Activated CD4-positive, alpha-beta T cell treated with anti-CD3 and anti-CD28 coated beads, Interleukin-2, amount 10 ng/mL, durations not matched to agents 24 days and 14 days (primary cell): Measurements from ENCODE around the gene APOA4. TPM values are rescaled to one million over a fixed set of nuclear protein-coding genes. Genes with fewer than 3 reads are reported as not detected.

ENCODE experiments used
- DNase-seq: peaks from one replicate; pipeline ENCODE4 v3.0.0; 2022
- H3K27ac Mint-ChIP-seq: one replicate; pipeline ENCODE4 v1.8.0; 2022; ENCODE audit warnings: mild to moderate bottlenecking, mixed read lengths
- H3K27me3 Mint-ChIP-seq: one replicate; pipeline ENCODE4 v1.8.0; 2022; ENCODE audit warnings: mixed read lengths
- H3K36me3 Mint-ChIP-seq: one replicate; pipeline ENCODE4 v1.8.0; 2022; ENCODE audit warnings: low read depth, mild to moderate bottlenecking, mixed read lengths
- H3K4me1 Mint-ChIP-seq: one replicate; pipeline ENCODE4 v1.8.0; 2021; ENCODE audit warnings: mixed read lengths
- H3K4me3 Mint-ChIP-seq: one replicate; pipeline ENCODE4 v1.8.0; 2022; ENCODE audit warnings: mild to moderate bottlenecking, moderate library complexity, mixed read lengths
- H3K9me3 Mint-ChIP-seq: one replicate; pipeline ENCODE4 v1.8.0; 2021; ENCODE audit warnings: mixed read lengths
- intact Hi-C: fragments of 100-400 bp; cut with micrococcal nuclease; formaldehyde crosslinking; loops from one replicate; pipeline ENCODE4 v1.15.1; 2023
- total RNA-seq: library from RNA; stranded (reverse); gene quantifications from 2 replicates; pipeline ENCODE4 v1.2.3, GENCODE V29; 2022

APOA4 gene
- total RNA-seq, 1 donor from 2014 or later: not detected

DNA sequence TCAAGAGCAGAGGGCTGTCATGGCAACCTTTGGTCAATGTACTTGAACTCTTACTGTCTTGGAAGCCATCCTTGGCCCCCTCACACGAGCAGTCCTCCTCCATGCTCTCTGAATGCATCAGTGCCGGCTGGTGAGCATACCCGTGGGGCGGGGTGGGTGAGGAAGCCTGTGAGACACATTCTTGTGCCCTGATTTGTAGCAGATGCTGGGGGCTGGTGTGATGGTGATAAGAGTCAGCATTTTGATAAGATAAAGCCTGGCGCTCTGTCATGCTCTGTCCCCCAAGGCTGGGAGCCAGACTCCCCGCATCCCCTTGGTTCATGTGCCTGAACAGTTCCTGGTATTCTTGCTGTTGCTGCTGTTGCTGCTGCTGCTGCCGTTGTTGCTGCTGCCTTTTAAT, 34.8 kb upstream of the APOA4 start:
- Mint-ChIP-seq H3K9me3 (no peaks in the 10 kb centered on the region), H3K27ac (no peak overlapping the region), H3K36me3 (peaks cover 66% of the 10 kb centered on the region), H3K27me3 (no peaks in the 10 kb centered on the region), H3K4me3 (no peak overlapping the region), H3K4me1 (peaks cover 34% of the 10 kb centered on the region)
- no peak for DNase-seq
- intact Hi-C loops: no loop called here

DNA sequence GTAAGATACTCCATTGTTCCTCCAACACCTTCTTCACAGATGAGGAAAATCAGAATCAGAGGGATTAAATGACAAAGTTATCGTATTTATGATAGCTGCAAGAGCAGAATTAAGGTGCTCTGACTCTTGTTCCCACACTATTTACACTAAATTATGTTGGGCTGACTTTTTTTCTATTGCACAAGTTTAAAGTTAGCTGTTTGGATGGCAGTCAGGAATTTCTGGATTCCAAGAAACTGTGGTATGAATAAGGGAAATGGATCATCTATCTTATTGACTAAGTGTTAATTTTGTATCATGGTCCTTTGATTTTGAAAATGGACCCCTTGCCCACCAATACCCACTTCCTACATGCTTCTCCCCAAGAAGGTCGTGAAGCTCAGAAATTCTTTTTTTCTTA, 34.2 kb upstream of the APOA4 start:
- Mint-ChIP-seq H3K9me3 (no peaks in the 10 kb centered on the region), H3K27ac (no peak overlapping the region), H3K36me3 (peaks cover 69% of the 10 kb centered on the region), H3K4me1 (peaks cover 40% of the 10 kb centered on the region), H3K27me3 (no peaks in the 10 kb centered on the region), H3K4me3 (no peak overlapping the region)
- intact Hi-C loops: no loop called here
- no peak for DNase-seq

DNA sequence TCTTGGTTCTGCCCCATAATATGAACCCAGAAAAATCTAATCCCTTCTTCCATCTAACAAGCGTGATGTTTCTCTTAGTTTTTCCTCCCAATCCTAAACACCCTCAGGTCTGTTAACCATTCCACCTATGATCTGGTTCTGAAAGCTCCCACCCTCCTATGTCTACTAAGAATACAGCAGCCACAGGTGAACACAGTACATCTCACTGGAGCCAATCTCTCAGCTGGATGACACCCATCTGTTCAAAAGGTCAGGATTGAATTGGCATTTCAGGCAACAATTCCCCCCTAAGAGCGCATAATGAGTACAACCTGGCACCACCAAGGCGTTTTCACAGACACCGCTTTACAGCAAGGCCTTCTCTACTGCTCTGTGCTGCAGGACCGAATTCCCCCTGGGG, 33.3 kb upstream of the APOA4 start:
- DNase-seq: no peak
- peaks cover 46% of the 10 kb centered on the region for H3K4me1 Mint-ChIP-seq
- no peaks in the 10 kb centered on the region for H3K27me3 Mint-ChIP-seq
- no peak overlapping the region for H3K4me3 Mint-ChIP-seq
- H3K36me3 Mint-ChIP-seq: peaks cover 60% of the 10 kb centered on the region
- intact Hi-C loops: no loop called here
- peak overlapping the region; percentile 7 for H3K27ac Mint-ChIP-seq
- H3K9me3 Mint-ChIP-seq: no peaks in the 10 kb centered on the region

DNA sequence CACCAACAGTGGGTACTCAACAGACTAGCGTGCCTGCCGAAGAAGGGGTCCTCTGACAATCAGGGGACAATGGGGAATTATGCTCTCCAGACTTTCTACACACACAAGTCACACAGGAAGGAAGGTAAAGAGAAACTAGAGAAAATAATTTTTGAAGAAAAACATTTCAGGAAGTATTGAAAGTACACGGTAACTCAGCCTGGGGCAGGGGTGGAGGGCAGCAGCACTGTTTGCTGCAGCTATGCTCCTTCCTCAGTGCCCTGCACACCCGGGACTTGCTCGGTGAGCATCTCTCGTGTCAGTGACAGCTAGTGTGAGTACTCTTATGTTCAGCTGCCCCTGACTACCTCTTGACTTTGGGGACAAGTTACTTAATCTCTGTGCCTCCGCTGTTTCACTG, 32.3 kb upstream of the APOA4 start:
- Mint-ChIP-seq H3K9me3 (no peaks in the 10 kb centered on the region), H3K36me3 (peaks cover 54% of the 10 kb centered on the region), H3K27ac (peak overlapping the region; percentile 58), H3K27me3 (no peaks in the 10 kb centered on the region), H3K4me3 (peak overlapping the region; percentile 47), H3K4me1 (peaks cover 50% of the 10 kb centered on the region)
- intact Hi-C loops: no loop called here
- peak; percentile 61 for DNase-seq

DNA sequence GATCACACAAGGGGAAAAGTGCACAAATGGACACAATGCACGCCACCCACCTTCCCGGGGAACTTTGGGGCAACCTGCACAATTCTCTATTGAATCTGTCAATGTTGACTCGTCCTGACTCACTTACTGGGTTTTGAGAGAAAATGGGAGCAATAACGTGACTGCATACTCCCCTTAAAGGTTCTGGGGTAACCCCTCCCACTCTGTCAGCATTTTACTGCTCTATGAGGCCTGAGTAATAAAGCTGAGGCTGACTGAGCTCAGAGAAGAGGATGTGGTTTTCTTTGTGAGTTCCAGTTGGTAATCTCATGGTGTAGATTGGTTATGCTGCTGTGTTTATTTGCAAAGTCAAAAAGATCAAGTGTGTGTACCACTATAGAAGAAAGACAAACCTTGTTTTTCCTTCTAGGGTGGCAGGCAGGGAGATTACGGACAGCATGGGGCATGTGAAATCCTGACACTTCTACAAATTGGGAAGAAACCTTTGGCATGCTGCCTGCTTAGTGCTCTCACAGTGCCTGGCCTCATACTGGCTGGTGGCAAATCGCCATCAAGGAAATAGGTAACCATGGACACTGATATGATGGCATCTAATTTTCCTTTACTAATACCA, 30.5 kb upstream of the APOA4 start:
- H3K27me3 Mint-ChIP-seq: no peaks in the 10 kb centered on the region
- intact Hi-C loops: loop anchor here (1.0 to 5.0 kb wide), 11 partner anchors 17 to 379 kb away; partner anchors contain the start of genes APOA1, BUD13, PCSK7 and RNF214
- DNase-seq: peak; percentile 92
- peaks cover 57% of the 10 kb centered on the region for H3K36me3 Mint-ChIP-seq
- H3K4me1 Mint-ChIP-seq: peaks cover 60% of the 10 kb centered on the region
- peak overlapping the region; percentile 72 for H3K4me3 Mint-ChIP-seq
- H3K9me3 Mint-ChIP-seq: no peaks in the 10 kb centered on the region
- H3K27ac Mint-ChIP-seq: peak overlapping the region; percentile 93

DNA sequence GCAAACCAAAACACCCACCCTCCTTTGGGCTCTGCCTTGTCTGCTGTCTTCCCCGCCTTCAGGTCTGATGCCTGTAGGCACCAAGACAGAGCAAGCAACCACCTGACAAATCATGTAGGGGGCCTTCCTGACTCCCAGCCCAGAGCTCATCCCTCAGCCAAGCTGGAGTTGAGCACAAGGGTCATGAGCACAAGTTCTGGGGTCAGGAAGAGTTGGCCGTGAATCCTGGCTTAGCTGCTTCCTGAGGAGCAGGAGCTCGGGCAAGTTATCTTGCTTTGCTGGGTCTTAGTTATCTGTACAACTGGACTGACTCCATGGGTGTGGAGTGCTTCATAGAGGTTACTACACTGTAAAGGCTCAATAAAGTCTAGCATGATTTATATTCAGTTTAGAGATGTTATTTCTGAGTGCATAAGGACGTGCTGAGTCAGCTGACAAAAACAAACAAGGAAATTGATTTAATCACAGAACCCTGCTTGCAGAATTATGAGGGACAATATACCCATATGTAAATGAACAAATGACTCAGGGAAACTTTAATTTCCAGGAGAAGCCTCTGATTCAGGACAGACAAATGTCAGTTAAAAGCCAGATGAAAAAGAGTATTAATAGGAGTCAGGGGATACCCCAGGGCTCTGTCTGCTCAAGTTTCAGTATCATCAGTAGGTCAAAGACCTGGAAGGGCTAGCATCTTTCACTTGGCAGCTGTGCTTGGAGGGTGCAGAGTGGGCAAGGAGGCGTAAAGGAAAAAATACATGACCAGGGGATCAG, 29.3 kb upstream of the APOA4 start:
- Mint-ChIP-seq H3K4me3 (peak overlapping the region; percentile 72), H3K27me3 (no peaks in the 10 kb centered on the region), H3K36me3 (peaks cover 52% of the 10 kb centered on the region), H3K4me1 (peaks cover 60% of the 10 kb centered on the region), H3K9me3 (no peaks in the 10 kb centered on the region), H3K27ac (peak overlapping the region; percentile 93)
- intact Hi-C loops: loop anchor here (1.0 to 5.0 kb wide), 11 partner anchors 16 to 380 kb away; partner anchors contain the start of genes APOA1, BUD13, PCSK7 and RNF214
- peak; percentile 66 for DNase-seq

DNA sequence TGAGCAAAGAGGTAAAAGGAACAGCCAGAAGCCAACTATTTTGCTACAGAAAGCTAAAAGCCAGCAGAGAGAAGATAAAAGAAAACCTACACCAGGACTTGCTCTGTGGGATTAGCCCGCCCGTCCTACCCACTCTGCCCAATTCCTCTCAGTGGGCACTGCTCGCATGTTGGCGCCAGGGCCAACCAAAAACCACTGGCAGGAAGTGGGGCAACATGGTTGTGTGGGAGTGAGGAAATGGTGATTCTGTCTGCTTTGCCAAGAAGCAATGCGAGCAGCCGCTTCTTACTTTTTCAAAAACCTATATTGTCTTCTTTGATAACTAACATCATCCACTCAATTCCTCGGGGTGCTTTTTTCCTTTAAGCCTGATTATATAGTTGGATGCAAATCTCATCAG, 28.5 kb upstream of the APOA4 start:
- no peaks in the 10 kb centered on the region for H3K9me3 Mint-ChIP-seq
- peaks cover 55% of the 10 kb centered on the region for H3K36me3 Mint-ChIP-seq
- peak overlapping the region; percentile 93 for H3K27ac Mint-ChIP-seq
- peak overlapping the region; percentile 72 for H3K4me3 Mint-ChIP-seq
- peak; percentile 78 for DNase-seq
- peaks cover 59% of the 10 kb centered on the region for H3K4me1 Mint-ChIP-seq
- intact Hi-C loops: loop anchor here (2.0 to 5.0 kb wide), 9 partner anchors 15 to 381 kb away; partner anchors contain the start of genes APOA1, BUD13, PCSK7 and RNF214
- H3K27me3 Mint-ChIP-seq: no peaks in the 10 kb centered on the region

DNA sequence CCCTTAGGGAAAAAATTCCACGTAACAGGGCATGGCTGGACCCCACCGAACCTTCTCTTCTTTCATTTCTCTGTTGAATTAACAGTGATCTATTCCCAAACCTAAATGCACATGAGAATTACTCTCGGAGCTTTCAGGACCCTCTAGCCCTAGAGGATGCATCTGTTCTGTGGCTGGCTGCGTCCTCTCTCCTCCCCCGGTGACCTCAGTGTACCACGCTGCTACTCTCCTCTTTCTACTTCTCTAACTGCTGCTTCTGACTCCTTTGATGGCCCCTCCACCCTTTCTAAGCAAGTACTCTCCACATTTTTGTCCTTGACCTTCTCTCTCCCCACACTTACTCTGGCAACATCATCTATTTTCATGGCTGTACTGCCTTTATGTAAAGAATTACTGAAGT, 26.4 kb upstream of the APOA4 start:
- no peak overlapping the region for H3K4me3 Mint-ChIP-seq
- peaks cover 60% of the 10 kb centered on the region for H3K36me3 Mint-ChIP-seq
- H3K27me3 Mint-ChIP-seq: no peaks in the 10 kb centered on the region
- peaks cover 47% of the 10 kb centered on the region for H3K4me1 Mint-ChIP-seq
- DNase-seq: no peak
- intact Hi-C loops: no loop called here
- H3K9me3 Mint-ChIP-seq: no peaks in the 10 kb centered on the region
- H3K27ac Mint-ChIP-seq: no peak overlapping the region

DNA sequence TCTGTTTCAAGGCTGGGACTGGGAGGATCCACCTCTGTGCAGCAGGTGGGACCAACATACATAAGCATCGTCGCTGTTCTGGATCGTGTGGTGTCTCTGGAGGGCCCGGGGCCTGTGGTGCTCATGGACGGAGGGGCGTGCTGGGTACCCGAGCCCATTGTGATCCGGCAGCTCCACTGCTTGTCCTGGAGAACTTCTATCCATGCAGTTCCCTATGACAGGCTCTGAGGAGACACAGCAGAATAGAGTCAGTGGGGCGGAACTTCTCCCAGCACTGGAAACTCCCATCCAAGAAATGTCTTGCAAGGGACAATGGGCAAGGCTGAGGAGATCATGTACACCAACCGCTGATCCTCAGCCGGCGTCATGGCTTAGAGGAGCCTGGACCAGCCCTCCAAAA, 26.0 kb upstream of the APOA4 start:
- Mint-ChIP-seq H3K36me3 (peaks cover 57% of the 10 kb centered on the region), H3K9me3 (no peaks in the 10 kb centered on the region)

DNA sequence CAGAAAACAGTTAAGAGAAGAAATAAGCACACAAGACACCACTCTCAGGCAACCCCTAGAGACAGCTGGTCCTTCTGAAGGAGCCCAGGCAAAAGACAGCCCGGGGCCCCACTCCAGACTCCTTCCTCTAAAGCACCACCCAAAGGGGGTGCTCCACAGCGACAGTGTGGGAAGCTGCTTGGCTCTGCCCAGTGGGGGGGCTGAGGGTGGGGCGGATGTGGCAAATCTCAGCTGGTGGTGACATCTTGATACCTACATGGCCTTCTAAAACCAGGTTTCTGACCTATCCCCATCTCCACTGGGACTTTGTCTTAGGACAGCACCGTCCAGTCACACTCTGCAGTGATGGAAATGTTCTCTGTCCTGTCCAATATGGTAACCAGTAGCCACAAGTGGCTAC, 24.5 kb upstream of the APOA4 start:
- H3K27me3 Mint-ChIP-seq: no peaks in the 10 kb centered on the region
- H3K36me3 Mint-ChIP-seq: peaks cover 60% of the 10 kb centered on the region
- H3K9me3 Mint-ChIP-seq: no peaks in the 10 kb centered on the region
- H3K27ac Mint-ChIP-seq: no peak overlapping the region
- intact Hi-C loops: no loop called here
- no peak overlapping the region for H3K4me3 Mint-ChIP-seq
- peaks cover 28% of the 10 kb centered on the region for H3K4me1 Mint-ChIP-seq
- no peak for DNase-seq

More for the DNA sequence above, 26.0 kb upstream of the APOA4 start:
- Mint-ChIP-seq H3K4me3 (no peak overlapping the region), H3K4me1 (peaks cover 42% of the 10 kb centered on the region), H3K27me3 (no peaks in the 10 kb centered on the region), H3K27ac (no peak overlapping the region)
- DNase-seq: no peak
- intact Hi-C loops: no loop called here

DNA sequence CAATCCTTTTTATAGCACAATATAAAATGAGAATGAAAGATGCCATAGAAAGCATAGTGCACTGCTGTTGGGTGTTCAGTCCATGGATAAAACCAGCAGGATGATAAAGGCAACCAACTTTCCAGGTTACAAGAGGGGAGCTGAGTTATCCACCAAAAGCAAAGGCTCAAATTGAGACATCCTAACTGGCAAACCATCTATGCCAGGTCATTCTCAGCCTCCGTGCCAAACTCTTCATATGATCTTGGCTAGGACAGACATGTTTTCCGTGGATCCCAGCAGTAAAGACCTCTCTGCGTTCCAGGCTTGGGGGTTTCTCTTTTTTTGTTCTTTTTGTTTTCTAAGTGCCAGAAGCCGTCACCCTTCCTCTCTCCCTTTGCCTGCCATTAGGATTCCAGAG, 21.6 kb upstream of the APOA4 start:
- no peak overlapping the region for H3K27ac Mint-ChIP-seq
- peaks cover 5% of the 10 kb centered on the region for H3K4me1 Mint-ChIP-seq
- H3K27me3 Mint-ChIP-seq: no peaks in the 10 kb centered on the region
- H3K9me3 Mint-ChIP-seq: no peaks in the 10 kb centered on the region
- intact Hi-C loops: no loop called here
- H3K4me3 Mint-ChIP-seq: no peak overlapping the region
- peaks cover 48% of the 10 kb centered on the region for H3K36me3 Mint-ChIP-seq
- no peak for DNase-seq

DNA sequence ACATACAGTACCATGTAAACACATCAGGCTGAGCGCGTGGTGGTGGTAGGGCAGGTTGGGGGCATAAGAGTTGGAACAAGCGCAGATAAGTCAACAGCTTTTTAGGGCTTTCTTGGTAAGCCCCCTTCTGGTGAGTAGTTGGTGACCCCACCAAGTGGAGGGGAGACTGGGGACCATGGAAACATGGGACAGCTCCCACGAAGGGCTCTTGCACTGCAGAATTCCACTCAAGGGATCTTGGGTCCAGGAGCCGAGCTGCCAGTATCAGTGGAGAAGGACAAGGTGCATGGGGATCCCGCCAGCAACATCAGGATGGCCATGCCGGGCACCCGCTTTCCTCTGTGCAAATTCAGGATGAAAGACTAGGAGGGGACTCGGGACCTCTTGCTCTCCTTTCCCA, 20.6 kb upstream of the APOA4 start:
- Mint-ChIP-seq H3K27me3 (no peaks in the 10 kb centered on the region), H3K27ac (no peak overlapping the region), H3K36me3 (peaks cover 41% of the 10 kb centered on the region), H3K4me3 (no peak overlapping the region), H3K4me1 (peaks cover 2% of the 10 kb centered on the region), H3K9me3 (no peaks in the 10 kb centered on the region)
- DNase-seq: no peak
- intact Hi-C loops: no loop called here

DNA sequence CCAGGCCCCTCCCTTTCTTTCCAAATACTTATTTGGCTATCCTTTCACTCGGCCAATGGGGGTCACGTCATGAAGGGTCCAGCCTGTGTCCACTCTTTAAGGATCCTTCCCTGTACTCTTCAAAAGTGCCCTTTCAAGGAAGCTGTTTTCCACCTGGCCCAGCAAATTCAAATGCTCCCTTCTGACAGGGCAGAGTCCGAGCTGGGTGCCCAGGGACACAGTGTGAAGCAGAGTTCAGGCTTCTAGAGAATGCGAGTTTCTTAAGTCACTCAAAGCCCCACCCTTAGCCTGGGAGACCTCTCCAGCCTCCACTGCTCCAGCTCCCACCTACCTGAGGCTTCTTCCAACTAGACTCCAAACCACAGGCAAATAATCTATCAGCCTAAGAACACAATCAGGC, 19.8 kb upstream of the APOA4 start:
- intact Hi-C loops: no loop called here
- Mint-ChIP-seq H3K27me3 (no peaks in the 10 kb centered on the region), H3K9me3 (no peaks in the 10 kb centered on the region), H3K4me1 (peaks cover 7% of the 10 kb centered on the region), H3K4me3 (no peak overlapping the region), H3K36me3 (peaks cover 37% of the 10 kb centered on the region), H3K27ac (no peak overlapping the region)
- DNase-seq: no peak

DNA sequence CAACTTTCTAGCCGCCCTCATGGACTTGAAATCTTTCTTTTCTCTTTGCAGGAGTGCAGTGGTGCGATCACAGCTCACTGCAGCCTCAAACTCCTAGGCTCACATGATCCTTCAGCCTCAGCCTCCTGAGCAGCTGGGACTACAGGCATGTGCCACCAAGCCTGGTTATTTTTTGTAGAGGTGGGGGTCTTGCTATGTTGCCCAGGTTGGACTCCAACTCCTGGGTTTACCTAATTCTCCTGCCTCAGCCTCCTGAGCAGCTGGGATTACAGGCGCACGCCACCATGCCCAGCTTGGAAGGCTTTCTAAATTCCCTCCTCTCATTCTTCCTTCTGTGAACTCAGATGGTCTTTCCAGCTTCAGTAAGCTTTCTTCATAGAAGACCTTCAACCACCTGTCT, 19.0 kb upstream of the APOA4 start:
- Mint-ChIP-seq H3K4me3 (no peak overlapping the region), H3K9me3 (no peaks in the 10 kb centered on the region), H3K4me1 (peaks cover 7% of the 10 kb centered on the region), H3K27me3 (no peaks in the 10 kb centered on the region), H3K27ac (no peak overlapping the region), H3K36me3 (peaks cover 32% of the 10 kb centered on the region)
- intact Hi-C loops: no loop called here
- DNase-seq: no peak
